Measurements from ENCODE around the gene CAT. TPM values are rescaled to one million over a fixed set of nuclear protein-coding genes. Genes with fewer than 3 reads are reported as not detected.

Gene CAT
- not detected in 2 replicates for total RNA-seq (ENCODE audit: low replicate concordance)

DNA sequence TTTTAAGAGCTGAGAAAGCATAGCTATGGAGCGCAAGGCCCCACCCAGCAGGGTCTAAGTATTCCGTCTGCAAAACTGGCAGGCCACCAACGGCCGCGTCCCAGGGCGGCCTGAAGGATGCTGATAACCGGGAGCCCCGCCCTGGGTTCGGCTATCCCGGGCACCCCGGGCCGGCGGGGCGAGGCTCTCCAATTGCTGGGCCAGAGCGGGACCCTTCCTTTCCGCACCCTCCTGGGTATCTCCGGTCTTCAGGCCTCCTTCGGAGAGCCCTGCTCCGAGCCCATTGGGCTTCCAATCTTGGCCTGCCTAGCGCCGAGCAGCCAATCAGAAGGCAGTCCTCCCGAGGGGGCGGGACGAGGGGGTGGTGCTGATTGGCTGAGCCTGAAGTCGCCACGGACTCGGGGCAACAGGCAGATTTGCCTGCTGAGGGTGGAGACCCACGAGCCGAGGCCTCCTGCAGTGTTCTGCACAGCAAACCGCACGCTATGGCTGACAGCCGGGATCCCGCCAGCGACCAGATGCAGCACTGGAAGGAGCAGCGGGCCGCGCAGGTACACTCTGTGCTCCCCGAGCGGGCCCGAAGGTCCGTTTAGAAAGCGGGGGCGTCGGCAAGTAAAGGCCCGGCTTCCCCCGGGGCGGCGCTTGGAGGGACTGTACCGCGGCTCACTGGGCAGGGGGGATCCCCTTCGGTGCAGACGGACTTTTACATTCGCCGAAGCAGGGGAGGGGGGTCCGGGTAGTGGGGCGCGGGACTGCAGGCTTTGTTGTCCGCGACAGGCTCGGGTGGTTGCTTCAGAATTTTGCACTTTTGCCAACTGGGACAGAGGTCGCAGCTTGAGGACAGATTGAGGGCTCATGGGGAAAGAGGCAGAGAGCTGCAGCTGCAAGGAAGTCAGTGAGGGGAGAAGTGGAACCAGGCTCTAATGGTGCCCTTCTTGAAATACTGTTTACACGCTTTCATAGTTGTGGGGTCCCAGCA is at the start of gene CAT:
TSS of gene CAT (plus strand) at position 406 of the 979 bp plus-strand sequence. CDS start at position 486, 80 bp downstream.
- no peak within 1 kb of the TSS for H3K27ac ChIP-seq
- no peaks in the 10 kb centered on the region for H3K36me3 ChIP-seq
- H3K4me1 ChIP-seq, result no peaks in the 10 kb centered on the region
- no peaks in the 10 kb centered on the region for H3F3A ChIP-seq (ENCODE audit: low read depth)
- no peaks in the 10 kb centered on the region for H3K9me3 Mint-ChIP-seq
- no peak within 1 kb of the TSS for H3K4me3 Mint-ChIP-seq
- no peaks in the 10 kb centered on the region for H3K4me1 Mint-ChIP-seq
- H4K20me1 ChIP-seq (ENCODE audit: low read depth), result no peaks in the 10 kb centered on the region
- no peaks in the 10 kb centered on the region for H3K27me3 ChIP-seq
- TF ChIP-seq, protein P1, sequence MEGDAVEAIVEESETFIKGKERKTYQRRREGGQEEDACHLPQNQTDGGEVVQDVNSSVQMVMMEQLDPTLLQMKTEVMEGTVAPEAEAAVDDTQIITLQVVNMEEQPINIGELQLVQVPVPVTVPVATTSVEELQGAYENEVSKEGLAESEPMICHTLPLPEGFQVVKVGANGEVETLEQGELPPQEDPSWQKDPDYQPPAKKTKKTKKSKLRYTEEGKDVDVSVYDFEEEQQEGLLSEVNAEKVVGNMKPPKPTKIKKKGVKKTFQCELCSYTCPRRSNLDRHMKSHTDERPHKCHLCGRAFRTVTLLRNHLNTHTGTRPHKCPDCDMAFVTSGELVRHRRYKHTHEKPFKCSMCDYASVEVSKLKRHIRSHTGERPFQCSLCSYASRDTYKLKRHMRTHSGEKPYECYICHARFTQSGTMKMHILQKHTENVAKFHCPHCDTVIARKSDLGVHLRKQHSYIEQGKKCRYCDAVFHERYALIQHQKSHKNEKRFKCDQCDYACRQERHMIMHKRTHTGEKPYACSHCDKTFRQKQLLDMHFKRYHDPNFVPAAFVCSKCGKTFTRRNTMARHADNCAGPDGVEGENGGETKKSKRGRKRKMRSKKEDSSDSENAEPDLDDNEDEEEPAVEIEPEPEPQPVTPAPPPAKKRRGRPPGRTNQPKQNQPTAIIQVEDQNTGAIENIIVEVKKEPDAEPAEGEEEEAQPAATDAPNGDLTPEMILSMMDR (IDR thresholded peaks at IDR 0.05), result no peak
- no peak for TF ChIP-seq EZH2phosphoT487 (IDR thresholded peaks at IDR 0.05)
- TF ChIP-seq EZH2 (IDR thresholded peaks at IDR 0.05), result no peak
- H3K27ac Mint-ChIP-seq, result no peak within 1 kb of the TSS
- peaks cover 2% of the 10 kb centered on the region for H3K27me3 Mint-ChIP-seq (ENCODE audit: insufficient read depth, low read depth)
- H3K9me3 ChIP-seq (ENCODE audit: low read depth), result no peaks in the 10 kb centered on the region
- DNase-seq (ENCODE audit: low spot score), result no peak
- no peaks in the 10 kb centered on the region for H3K79me2 ChIP-seq (ENCODE audit: low read depth)
- no peak within 1 kb of the TSS for H2AFZ ChIP-seq (replicated peaks)
- H3K4me3 ChIP-seq, result no peak within 1 kb of the TSS
- H3K9ac ChIP-seq, result no peak within 1 kb of the TSS
- no peak within 1 kb of the TSS for H3K4me2 ChIP-seq
- no peaks in the 10 kb centered on the region for H3K36me3 Mint-ChIP-seq

DNA sequence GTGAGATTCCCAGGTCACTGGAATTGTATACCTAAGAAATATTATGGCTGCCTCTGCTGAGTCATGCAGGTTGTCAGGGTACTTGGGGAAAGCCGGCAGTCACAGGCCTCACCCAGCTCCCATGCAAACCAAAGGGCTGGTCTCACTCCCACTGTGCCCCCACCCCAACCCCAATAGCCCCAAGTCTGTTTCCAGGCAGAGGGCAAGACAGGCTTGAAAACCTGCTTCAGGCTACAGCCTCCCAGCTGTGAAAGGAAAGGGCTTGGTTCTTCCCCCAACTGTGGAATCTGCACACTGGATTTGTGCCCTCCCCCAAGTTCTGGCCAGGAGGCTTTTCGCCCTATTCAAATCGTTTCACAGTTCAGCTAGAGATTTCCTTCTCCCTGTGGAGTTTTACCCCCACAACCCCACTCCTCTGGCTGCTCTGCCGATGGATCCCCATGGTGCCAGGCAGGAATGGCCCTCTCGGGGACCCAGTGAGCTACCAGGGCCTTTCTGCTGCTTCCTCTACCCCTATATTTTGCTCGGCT is 43.9 kb upstream of the CAT start:
- Histone ChIP-seq H2AFZ (replicated peaks) (peak overlapping the region; percentile 40), H3K4me3 (no peak overlapping the region), H3K4me1 (no peaks in the 10 kb centered on the region), H3F3A (ENCODE audit: low read depth) (no peaks in the 10 kb centered on the region), H3K9ac (no peak overlapping the region), H3K4me2 (no peak overlapping the region), H3K27me3 (no peaks in the 10 kb centered on the region), H3K79me2 (ENCODE audit: low read depth) (no peaks in the 10 kb centered on the region), H4K20me1 (ENCODE audit: low read depth) (no peaks in the 10 kb centered on the region), H3K36me3 (no peaks in the 10 kb centered on the region), H3K9me3 (ENCODE audit: low read depth) (no peaks in the 10 kb centered on the region), H3K27ac (no peak overlapping the region)
- no peaks in the 10 kb centered on the region for H3K36me3 Mint-ChIP-seq
- H3K4me3 Mint-ChIP-seq, result no peak overlapping the region
- DNase-seq (ENCODE audit: low spot score), result no peak
- peaks cover 19% of the 10 kb centered on the region for H3K9me3 Mint-ChIP-seq
- peaks cover 3% of the 10 kb centered on the region for H3K4me1 Mint-ChIP-seq
- no peak for TF ChIP-seq EZH2phosphoT487 (IDR thresholded peaks at IDR 0.05)
- no peak for TF ChIP-seq EZH2 (IDR thresholded peaks at IDR 0.05)
- TF ChIP-seq, protein P1 (IDR thresholded peaks at IDR 0.05), result no peak
- no peak overlapping the region for H3K27ac Mint-ChIP-seq
- peaks cover 6% of the 10 kb centered on the region for H3K27me3 Mint-ChIP-seq (ENCODE audit: insufficient read depth, low read depth)

DNA sequence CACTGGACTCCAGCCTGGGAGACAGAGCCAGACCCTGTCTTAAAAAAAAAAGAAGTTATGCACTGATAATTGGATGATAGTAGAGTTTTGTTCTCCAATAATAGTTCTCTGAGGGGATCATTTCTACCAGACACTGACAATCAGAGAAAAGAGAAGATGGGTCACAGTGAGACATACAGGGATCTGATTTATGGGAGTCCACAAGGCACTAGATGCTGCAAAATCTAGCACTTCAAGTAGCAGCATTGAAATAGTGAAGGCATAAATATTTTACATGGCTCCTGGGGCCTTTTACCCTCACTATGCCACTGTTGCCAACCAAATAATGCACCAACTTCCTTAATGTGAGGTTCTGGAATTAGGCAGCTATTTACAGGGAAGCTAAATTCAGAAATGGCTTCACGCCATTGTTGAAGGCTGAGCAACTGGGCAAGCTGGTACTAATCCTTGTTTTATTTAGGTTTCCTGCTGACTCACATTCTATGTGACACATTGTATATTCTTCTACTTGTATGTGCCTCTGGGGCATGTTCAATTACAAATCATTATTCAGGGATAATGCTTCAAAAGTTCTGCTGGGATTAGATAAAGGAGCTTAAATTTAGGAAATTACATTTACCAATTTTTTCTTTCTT is 42.7 kb upstream of the CAT start:
- Mint-ChIP-seq H3K36me3 (no peaks in the 10 kb centered on the region), H3K27ac (no peak overlapping the region), H3K9me3 (peaks cover 19% of the 10 kb centered on the region), H3K4me3 (no peak overlapping the region), H3K27me3 (ENCODE audit: insufficient read depth, low read depth) (peaks cover 6% of the 10 kb centered on the region), H3K4me1 (peaks cover 3% of the 10 kb centered on the region)
- H3K27me3 ChIP-seq, result no peaks in the 10 kb centered on the region
- TF ChIP-seq, protein P1 (IDR thresholded peaks at IDR 0.05), result no peak
- TF ChIP-seq EZH2phosphoT487 (IDR thresholded peaks at IDR 0.05) (no peak), EZH2 (IDR thresholded peaks at IDR 0.05) (no peak)
- H3K9ac ChIP-seq, result no peak overlapping the region
- no peak overlapping the region for H3K4me2 ChIP-seq
- no peaks in the 10 kb centered on the region for H3K79me2 ChIP-seq (ENCODE audit: low read depth)
- no peaks in the 10 kb centered on the region for H3K9me3 ChIP-seq (ENCODE audit: low read depth)
- no peaks in the 10 kb centered on the region for H3K4me1 ChIP-seq
- no peak overlapping the region for H3K27ac ChIP-seq
- DNase-seq (ENCODE audit: low spot score), result no peak
- no peaks in the 10 kb centered on the region for H3F3A ChIP-seq (ENCODE audit: low read depth)
- H2AFZ ChIP-seq (replicated peaks), result no peak overlapping the region
- H3K36me3 ChIP-seq, result no peaks in the 10 kb centered on the region
- H3K4me3 ChIP-seq, result no peak overlapping the region
- H4K20me1 ChIP-seq (ENCODE audit: low read depth), result no peaks in the 10 kb centered on the region

Data from neural progenitor cell (in vitro differentiated cells).